ENCODE data around the gene DRP2.

DNA sequence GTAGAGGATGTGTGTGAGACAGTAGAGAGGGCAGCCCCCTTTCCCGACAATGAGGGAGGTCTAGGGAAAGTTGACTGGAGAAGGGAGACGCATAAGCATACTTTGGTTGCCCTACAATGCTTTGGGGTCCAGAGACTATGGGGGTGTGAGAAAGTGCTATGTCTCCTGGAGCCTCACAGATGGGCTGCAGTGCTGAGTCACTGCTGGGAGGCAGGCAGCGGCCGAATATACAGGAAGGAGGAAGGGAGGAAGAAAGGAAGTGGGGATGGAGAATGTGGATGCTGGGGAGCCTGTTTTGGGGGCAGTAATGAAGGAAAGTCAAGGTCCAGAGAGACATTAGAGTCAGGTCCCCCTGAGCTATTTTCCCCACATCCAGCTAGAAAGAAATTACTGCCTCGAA is 12.7 kb downstream of the DRP2 start:
- TF ChIP-seq, protein P1, sequence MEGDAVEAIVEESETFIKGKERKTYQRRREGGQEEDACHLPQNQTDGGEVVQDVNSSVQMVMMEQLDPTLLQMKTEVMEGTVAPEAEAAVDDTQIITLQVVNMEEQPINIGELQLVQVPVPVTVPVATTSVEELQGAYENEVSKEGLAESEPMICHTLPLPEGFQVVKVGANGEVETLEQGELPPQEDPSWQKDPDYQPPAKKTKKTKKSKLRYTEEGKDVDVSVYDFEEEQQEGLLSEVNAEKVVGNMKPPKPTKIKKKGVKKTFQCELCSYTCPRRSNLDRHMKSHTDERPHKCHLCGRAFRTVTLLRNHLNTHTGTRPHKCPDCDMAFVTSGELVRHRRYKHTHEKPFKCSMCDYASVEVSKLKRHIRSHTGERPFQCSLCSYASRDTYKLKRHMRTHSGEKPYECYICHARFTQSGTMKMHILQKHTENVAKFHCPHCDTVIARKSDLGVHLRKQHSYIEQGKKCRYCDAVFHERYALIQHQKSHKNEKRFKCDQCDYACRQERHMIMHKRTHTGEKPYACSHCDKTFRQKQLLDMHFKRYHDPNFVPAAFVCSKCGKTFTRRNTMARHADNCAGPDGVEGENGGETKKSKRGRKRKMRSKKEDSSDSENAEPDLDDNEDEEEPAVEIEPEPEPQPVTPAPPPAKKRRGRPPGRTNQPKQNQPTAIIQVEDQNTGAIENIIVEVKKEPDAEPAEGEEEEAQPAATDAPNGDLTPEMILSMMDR (IDR thresholded peaks at IDR 0.05; ENCODE audit: insufficient read depth, low read length): no peak
- no peak for TF ChIP-seq POLR2AphosphoS5 (IDR thresholded peaks at IDR 0.05; ENCODE audit: low read depth)

All from HL-60 (cell line).